H1 (cell line): ENCODE results near the gene PIK3CA. TPM values are rescaled to one million over a fixed set of nuclear protein-coding genes. Genes with fewer than 3 reads are reported as not detected.

ENCODE experiments used
- CBX5 ChIP-seq: fragments of 300-800, 300-1000 bp; sonication (generic); IDR thresholded peaks from 2 replicates; pipeline ENCODE4 v1.7.1; 2016; ENCODE audit warnings: antibody characterized with exemption, low read length, low read depth
- CTBP2 ChIP-seq: IDR thresholded peaks from 2 replicates; pipeline ENCODE4 v1.7.0; 2011; ENCODE audit warnings: borderline replicate concordance, mild to moderate bottlenecking, moderate library complexity, mixed read lengths, low read length; ENCODE audit not compliant: insufficient read depth, insufficient read length
- KDM4A ChIP-seq: IDR thresholded peaks from one replicate; pipeline ENCODE4 v1.7.1; 2012; ENCODE audit warnings: low read depth, mild to moderate bottlenecking, moderate library complexity, low read length, inconsistent platforms; ENCODE audit not compliant: severe bottlenecking
- KDM5A ChIP-seq: fragments of 200-600 bp; IDR thresholded peaks from 2 replicates; pipeline ENCODE4 v1.7.1; 2012; ENCODE audit warnings: mild to moderate bottlenecking, low read length, inconsistent platforms, mixed read lengths
- NANOG ChIP-seq: IDR thresholded peaks from 2 replicates; pipeline ENCODE4 v1.6.1; 2011; ENCODE audit warnings: low read length, low read depth, mild to moderate bottlenecking, inconsistent platforms; ENCODE audit not compliant: insufficient read depth, poor library complexity, severe bottlenecking
- PHF8 ChIP-seq: fragments of 200-600 bp; sonication (generic); conservative IDR thresholded peaks from 2 replicates; pipeline ENCODE4 v1.7.1; 2012; ENCODE audit warnings: low read depth, mild to moderate bottlenecking, inconsistent platforms, low read length, moderate library complexity
- POLR2A ChIP-seq, 2 experiments: IDR thresholded peaks; 1 replicate in 1 of 2; 2 replicates in 1 of 2; pipeline ENCODE4 v1.6.1; 2011; ENCODE audit warnings: low read depth in 2 of 2, low read length in 2 of 2, mild to moderate bottlenecking in 2 of 2; ENCODE audit errors: control extremely low read depth in 1 of 2
- RBBP5 ChIP-seq: IDR thresholded peaks from 2 replicates; pipeline ENCODE4 v1.7.1; 2012; ENCODE audit warnings: low read depth, mild to moderate bottlenecking, inconsistent platforms, low read length, moderate library complexity, borderline replicate concordance
- TAF1 ChIP-seq: IDR thresholded peaks from 2 replicates; pipeline ENCODE4 v1.6.1; 2011; ENCODE audit warnings: mild to moderate bottlenecking, low read depth, low read length
- TBP ChIP-seq: IDR thresholded peaks from 2 replicates; pipeline ENCODE4 v1.6.1; 2011; ENCODE audit warnings: low read depth, low read length, improper control_type of control experiment
- polyA plus RNA-seq, 7 experiments: library from polyadenylated mRNA; depleted of rRNA in 3 of 7; stranded (reverse) in 5 of 7; unstranded in 2 of 7; fragments of >200 nt in 5 of 7; fragments of 200-250 nt in 2 of 7; gene quantifications; 1 replicate in 5 of 7; 2 replicates in 1 of 7; 4 replicates in 1 of 7; pipeline versions ENCODE4 v1.2.1 to v1.2.3, GENCODE V29; 2011 to 2013; ENCODE audit warnings: missing spikeins in 2 of 7, mixed read lengths in 2 of 7
- total RNA-seq: library from RNA; stranded (reverse); fragmentation: NEBNext Ultra II Directional; extraction: Animal tissue kit (Norgen Biotek cat#: 25700); gene quantifications from 2 replicates; pipeline ENCODE4 v1.2.1, GENCODE V29; 2021
- TF ChIP-seq, protein P1 (sequence below): IDR thresholded peaks from 2 replicates; pipeline ENCODE4 v1.6.1; 2012; ENCODE audit warnings: inconsistent platforms
- TF ChIP-seq, protein P2 (sequence below): IDR thresholded peaks from 2 replicates; pipeline ENCODE4 v1.6.1; 2012; ENCODE audit warnings: inconsistent platforms

The PIK3CA gene
- total and polyA plus RNA-seq, 2 of the 8 experiments (the other 6 are each of a cell fraction or from before 2014, with no cell fraction given): 1.6 to 11.3 TPM

DNA sequence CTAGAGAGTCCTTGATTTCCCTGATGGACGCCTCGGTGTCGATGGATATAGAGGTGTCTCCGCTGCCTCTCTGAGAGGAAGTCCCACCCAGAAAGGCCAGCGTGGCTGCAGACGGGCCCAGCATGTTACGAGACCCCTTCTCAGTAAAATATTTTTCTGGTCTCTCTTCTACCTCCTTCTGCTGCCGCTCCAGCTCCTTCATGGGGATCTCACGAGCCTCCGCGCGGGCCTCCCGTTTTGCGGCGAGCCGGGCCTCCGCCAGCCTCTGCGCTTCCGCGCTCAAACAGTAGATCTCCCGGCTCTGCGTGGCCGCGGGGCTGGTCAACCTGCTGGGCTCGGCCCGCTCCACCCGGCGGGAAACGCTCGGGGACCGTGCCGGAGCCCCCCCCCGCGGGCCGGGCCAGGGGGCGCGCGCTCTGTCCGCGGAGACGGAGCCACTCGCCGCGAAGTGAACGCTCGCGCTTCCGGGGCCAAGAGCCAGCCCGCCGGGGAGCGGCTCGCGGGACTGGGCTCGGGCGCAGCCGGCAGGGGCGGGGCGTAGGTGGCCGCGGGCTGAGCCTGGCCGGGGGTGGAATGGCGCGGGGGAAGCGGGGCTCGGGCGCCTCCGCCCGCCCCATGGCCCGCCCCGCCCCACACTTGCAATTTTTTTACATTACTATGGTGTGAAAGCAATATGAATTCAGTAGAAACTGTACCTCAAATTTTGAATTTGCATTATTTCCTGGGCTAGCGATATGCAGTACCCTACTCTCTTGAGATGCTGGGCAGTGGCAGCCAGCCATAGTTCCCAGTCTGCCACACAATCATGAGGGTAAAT, 113.0 kb downstream of the PIK3CA start (continued):
- TF ChIP-seq PHF8: peak; percentile 85
- TF ChIP-seq KDM4A: peak; percentile 89
- TF ChIP-seq, protein P1, sequence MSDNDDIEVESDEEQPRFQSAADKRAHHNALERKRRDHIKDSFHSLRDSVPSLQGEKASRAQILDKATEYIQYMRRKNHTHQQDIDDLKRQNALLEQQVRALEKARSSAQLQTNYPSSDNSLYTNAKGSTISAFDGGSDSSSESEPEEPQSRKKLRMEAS: peak; percentile 67
- TF ChIP-seq TAF1: peak; percentile 72
- TF ChIP-seq CTBP2: no peak
- peak; percentile 88; the same call in 1 of the 2 replicates for TF ChIP-seq RBBP5
- TF ChIP-seq, protein P2, sequence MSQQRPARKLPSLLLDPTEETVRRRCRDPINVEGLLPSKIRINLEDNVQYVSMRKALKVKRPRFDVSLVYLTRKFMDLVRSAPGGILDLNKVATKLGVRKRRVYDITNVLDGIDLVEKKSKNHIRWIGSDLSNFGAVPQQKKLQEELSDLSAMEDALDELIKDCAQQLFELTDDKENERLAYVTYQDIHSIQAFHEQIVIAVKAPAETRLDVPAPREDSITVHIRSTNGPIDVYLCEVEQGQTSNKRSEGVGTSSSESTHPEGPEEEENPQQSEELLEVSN: peak; percentile 73; the same call in 1 of the 2 replicates
- no peak for TF ChIP-seq NANOG
- peak; percentile 24 to 41; a peak in 2 of 3 replicates for TF ChIP-seq POLR2A (IDR thresholded peaks at IDR 0.05; ENCODE audit: control extremely low read depth in 1 of 2, low read depth in 2 of 2, low read length in 2 of 2)
- peak; percentile 21; the same call in 1 of the 2 replicates for TF ChIP-seq TBP
- TF ChIP-seq KDM5A: no peak
- TF ChIP-seq CBX5: no peak
